Tongue (tissue), 2 donors: Measurements from ENCODE around the gene C1QTNF6. TPM values are rescaled to one million over a fixed set of nuclear protein-coding genes. Genes with fewer than 3 reads are reported as not detected.
A peak's percentile ranks its signal among the peaks of the same experiment; 100 is the strongest.

Source experiments
- DNase-seq: peaks from one replicate; pipeline ENCODE4 v3.0.0-alpha.2; 2015
- total RNA-seq: library from RNA; depleted of rRNA; stranded (reverse); fragments of >200 nt; gene quantifications from one replicate; pipeline ENCODE4 v1.2.3, GENCODE V29; 2014

The C1QTNF6 gene
- total RNA-seq, 1 donor from 2014 or later = 8.9 TPM

DNA sequence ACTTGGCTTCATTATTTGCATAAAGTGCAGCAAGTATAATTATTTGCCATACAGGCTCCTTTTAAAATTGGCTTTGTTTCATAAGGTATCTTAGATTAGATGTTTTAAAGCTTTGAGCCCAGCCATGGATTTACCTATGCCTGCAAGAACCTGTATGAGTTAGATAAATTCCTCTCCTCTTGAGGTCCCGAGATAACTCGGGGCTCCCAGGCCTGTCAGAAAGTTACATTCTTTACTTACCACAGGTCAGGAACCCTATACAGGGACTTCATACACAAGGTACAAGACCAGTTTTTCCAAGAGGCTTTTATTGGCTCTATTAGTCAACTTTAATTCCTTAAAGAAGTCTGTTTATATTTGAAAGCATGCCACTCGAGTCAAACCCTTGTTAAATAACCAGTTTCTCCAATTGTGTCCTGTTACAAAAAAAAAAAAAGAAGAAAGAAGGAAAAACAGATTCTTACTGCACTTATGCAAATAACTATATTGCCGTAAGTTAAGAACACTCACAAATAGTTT is 2.3 kb upstream of the C1QTNF6 start:
- DNase-seq = no peak

DNA sequence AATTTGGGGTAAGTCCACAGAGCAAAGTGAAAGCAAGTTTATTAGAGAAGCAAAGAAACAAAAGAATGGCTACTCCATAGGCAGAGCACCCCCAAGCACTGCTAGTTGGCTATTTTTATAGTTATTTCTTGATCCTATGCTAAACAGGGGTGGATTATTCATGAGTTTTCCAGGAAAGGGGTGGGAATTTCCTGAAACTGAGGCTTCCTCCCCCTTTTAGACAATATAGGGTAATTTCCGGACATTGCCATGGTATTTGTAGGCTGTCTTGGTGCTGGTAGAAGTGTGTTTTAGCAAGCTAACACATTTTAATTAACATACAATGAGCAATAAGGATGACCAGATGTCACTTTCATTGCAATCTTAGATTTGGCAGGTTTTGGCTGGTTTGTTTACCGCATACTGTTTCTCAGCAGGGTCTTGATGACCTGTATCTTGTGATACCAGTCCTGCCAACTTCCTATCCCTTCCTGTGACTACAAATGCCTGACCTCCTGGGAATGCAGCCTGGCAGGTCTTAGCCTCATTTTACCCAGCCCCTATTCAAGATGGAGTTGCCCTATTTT is 937 bp upstream of the C1QTNF6 start:
- peak; percentile 32 for DNase-seq

DNA sequence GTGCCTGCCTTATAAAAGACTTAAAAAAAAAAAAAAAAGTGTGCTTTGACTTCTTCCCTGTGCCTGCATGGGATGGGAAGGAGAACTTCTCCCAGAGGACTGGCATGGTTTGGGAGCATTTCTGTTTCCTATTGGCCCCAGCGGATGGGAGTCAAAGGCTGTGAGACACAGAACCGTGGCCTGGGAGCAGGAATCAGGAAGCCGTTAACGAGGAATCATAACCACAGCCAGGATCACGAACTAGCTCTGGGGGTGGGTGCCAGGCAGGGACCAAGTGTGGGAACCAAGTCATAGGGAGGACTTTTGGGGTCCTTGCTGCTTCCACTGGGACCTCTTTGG is 526 bp downstream of the C1QTNF6 start:
- DNase-seq = peak; percentile 21

GRCh38 chr22:37186997-37187522 is 987 bp downstream of the C1QTNF6 start:
- DNase-seq = no peak

- DNase-seq = peak; percentile 67
These were observed 1.6 kb downstream of the C1QTNF6 start for GRCh38 chr22:37186228-37186996.

DNA sequence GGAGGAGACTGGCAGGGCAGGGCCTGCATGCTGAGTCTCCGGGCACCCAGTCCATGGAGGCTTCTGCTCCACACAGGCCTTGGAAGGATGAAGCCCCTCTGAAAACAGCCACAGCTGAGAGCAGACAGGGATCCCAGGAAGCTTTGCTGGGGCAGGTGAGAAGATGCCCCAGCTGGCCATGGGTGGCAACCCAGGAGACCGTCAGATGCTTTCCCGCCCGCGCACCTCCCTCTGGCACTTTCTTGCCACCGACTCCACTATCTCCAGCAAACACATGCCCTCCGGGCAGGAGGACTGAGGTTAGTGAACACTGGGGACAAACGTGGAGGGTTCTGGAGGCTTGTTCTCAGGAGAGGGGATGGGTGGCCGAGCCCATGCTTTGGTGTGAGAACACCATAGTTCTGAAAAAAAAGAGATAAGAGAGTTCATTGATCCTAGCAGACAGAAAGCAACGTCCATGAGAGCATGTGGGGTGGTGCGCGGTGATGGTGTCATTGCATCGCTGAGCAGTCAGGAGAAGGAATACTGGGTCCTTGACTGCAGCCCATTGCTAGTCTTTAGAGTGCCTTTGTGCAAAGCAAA is 2.3 kb downstream of the C1QTNF6 start:
- DNase-seq = no peak

DNA sequence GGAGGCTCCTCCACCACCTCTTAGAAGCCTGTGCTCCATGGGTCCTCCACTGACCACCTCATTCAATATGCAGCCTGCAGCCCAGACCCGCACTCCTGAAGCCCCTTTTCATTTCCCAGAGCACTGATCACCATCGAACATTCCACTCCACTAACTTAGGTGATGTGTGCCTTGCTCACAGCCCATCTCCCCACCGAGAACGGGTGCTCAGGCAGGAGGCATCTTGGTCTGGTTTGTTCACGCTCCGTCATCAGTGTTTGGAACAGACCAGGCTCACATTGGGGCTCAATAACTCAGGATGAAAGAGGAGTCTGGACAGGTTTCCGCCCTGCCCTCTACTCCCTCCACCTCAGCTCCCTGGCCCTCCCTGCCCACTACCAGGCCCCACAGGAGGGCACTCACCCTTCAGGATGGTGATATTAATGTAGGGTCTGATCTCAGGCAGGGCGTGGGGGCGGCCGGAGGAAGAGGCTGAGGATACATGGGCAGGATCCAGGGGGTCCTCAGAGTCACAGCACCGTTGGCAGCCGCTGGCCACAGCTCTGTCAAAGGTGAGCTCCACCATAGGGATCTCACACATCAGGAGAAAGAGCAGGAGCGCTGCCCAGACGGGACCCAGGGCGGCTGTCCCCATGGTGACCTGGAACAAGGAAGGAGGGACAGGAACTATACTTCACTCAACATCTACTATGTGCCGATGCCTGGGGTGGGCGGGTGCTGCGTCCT is 3.1 kb downstream of the C1QTNF6 start:
- DNase-seq = no peak

DNA sequence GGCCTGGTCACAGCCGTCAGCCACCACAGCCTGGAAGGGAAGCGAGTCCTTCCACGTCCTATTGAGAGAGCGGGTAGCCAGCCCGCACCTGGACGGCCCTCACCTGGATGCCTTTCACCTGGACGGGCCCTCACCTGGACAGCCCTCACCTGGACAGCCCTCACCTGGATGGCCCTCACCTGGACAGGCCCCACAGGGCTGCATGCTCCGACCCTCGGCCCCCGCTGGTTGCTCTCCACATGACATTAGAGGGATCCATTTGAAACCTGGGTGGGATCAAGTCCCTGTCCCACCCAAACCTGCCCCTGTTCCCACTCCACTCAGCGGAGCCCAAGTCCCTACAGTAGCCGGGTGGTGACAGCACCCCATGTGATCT is 3.7 kb downstream of the C1QTNF6 start:
- no peak for DNase-seq

- DNase-seq = no peak
These were observed 4.3 kb downstream of the C1QTNF6 start for GRCh38 chr22:37183432-37184379.

DNA sequence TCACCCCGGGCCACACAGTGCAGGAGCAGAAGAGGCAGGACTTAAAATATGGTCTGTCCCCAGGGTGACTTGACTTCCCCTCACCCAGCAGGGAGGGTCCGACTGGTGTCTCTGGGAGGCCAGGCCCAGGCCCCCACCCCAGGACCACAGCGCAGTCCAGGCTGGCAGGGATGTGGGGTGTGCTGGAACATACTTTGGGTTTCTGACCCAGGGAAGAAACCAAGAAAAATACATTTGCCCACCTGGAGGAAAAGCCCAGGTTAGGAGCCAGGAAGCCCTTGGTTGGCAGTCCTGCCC is 5.2 kb downstream of the C1QTNF6 start:
- no peak for DNase-seq

GRCh38 chr22:37182101-37182948 is 5.7 kb downstream of the C1QTNF6 start:
- DNase-seq = no peak

GRCh38 chr22:37181681-37182080 is 6.4 kb downstream of the C1QTNF6 start:
- no peak for DNase-seq

DNA sequence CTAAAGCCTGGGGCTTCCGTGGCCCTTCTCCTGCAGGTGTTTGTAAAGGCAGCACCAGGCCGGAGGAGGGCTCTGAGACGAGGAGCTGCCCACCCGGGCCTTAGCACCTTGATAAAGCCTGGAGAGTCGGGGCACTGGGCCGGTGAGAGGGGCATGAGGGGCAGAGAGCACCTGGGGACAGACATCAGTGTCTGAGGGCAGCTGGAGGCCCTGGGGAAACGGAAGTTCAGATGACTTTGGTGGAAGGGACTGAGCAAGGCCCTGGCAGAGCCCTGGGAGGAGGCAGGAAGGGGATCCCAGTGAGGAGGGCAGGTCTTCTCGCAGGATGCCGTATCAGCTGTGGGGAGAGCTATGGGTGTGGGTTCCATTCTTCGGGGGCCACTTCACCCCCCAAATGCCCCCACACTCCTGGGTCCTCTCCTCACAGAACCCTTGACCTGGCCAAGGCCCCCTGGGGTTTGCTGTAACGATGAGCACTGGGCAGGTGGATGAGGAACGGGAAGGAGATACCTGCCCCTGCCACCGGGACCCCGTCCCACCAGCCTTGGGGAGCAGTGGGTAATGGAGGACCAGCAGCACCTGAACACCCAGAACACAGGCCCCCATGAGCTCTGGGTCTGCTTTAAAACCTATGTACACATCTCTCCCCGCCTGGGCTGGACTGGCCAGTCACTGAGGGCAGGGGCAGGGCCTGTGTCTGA is 7.4 kb downstream of the C1QTNF6 start:
- no peak for DNase-seq

- no peak for DNase-seq
These were observed 8.2 kb downstream of the C1QTNF6 start for GRCh38 chr22:37179622-37180420.

DNA sequence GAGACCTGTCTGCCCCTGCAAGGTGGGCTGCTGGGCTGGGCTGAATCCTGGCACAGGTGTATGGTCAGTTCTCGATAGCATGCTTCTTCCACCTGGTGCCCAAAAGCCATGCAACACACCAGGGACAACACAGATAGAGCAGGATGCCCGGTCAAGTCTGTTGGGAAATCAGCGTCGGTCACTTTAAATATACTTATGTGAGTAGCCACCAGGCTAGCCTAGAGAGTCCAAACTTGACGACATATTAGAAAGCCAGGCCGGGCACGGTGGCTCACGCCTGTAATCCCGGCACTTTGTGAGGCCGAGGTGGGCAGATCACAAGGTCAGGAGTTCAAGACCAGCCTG is 8.9 kb downstream of the C1QTNF6 start:
- no peak for DNase-seq

- peak; percentile 78 for DNase-seq
These were observed 9.5 kb downstream of the C1QTNF6 start for GRCh38 chr22:37178350-37179125.

GRCh38 chr22:37177755-37178154 is 10.3 kb downstream of the C1QTNF6 start:
- DNase-seq = no peak

GRCh38 chr22:37177221-37177620 is 10.8 kb downstream of the C1QTNF6 start:
- no peak for DNase-seq
